Activated CD8-positive, alpha-beta memory T cell treated with anti-CD3 and anti-CD28 coated beads, Interleukin-2, amount 10 ng/mL, durations not matched to agents 7 days and 5 days (primary cell): ENCODE measurements around the gene PLAAT4. TPM values are rescaled to one million over a fixed set of nuclear protein-coding genes. Genes with fewer than 3 reads are reported as not detected.
"Not testable (repeated sequence)": the region's sequence is repeated elsewhere in the genome, so short reads cannot be mapped to it uniquely, and the experiment has no call there.

Source experiments
- ATAC-seq: fragments of 150-1000 bp; cut with Tn5 transposase; one replicate; pipeline ENCODE4 v1.10.0; 2021; ENCODE audit warnings: moderate library complexity
- CTCF ChIA-PET: fragments of 350-600 bp; sonication (Branson Sonifier 250); formaldehyde crosslinking; loops from one replicate; lab custom pipeline; 2021; ENCODE audit warnings: antibody characterized with exemption; lab: Charles Lee
- DNase-seq: peaks from one replicate; pipeline ENCODE4 v3.0.0-alpha.2; 2020
- H3K27ac Mint-ChIP-seq: one replicate; pipeline ENCODE4 v1.8.0; 2021; ENCODE audit warnings: mild to moderate bottlenecking, mixed read lengths
- H3K27me3 Mint-ChIP-seq: one replicate; pipeline ENCODE4 v1.8.0; 2021; ENCODE audit warnings: mixed read lengths
- H3K36me3 Mint-ChIP-seq: one replicate; pipeline ENCODE4 v1.8.0; 2021; ENCODE audit warnings: mild to moderate bottlenecking, mixed read lengths
- H3K4me1 Mint-ChIP-seq: one replicate; pipeline ENCODE4 v1.8.0; 2021; ENCODE audit warnings: mixed read lengths
- H3K4me3 Mint-ChIP-seq: one replicate; pipeline ENCODE4 v1.8.0; 2021; ENCODE audit warnings: mild to moderate bottlenecking, moderate library complexity, mixed read lengths
- H3K9me3 Mint-ChIP-seq: one replicate; pipeline ENCODE4 v1.8.0; 2022; ENCODE audit warnings: low read depth, mixed read lengths
- total RNA-seq, 2 experiments: library from RNA; stranded (reverse); gene quantifications; one replicate each; pipeline ENCODE4 v1.2.3, GENCODE V29; 2021

Gene PLAAT4
- total RNA-seq, 2 experiments from 2014 or later: 85.3 to 128 TPM

DNA sequence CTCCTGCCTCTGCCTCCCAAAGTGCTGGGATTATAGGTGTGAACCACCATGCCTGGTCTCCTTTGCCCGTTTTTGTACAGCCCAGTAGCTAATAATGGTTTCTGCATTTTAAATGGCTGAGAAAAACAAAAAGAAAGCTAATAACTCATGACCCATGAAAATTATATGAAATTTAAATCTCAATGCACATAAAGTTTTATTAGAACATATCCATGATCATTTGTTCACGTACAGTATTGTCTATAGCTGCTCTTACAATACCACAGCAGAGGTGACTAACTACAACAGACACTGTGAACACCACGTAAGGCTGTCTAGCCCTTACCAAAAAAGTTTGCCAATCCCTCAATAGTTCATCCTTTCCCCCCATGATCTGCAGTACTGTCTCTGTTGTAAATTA lies 33.0 kb downstream of the PLAAT4 start:
- CTCF ChIA-PET: no interaction called here
- Mint-ChIP-seq H3K4me1 (peaks cover 60% of the 10 kb centered on the region), H3K9me3 (no peaks in the 10 kb centered on the region), H3K27me3 (peaks cover 6% of the 10 kb centered on the region), H3K27ac (no peak overlapping the region), H3K36me3 (peaks cover 13% of the 10 kb centered on the region), H3K4me3 (no peak overlapping the region)
- DNase-seq (no peak), ATAC-seq (no peak)

DNA sequence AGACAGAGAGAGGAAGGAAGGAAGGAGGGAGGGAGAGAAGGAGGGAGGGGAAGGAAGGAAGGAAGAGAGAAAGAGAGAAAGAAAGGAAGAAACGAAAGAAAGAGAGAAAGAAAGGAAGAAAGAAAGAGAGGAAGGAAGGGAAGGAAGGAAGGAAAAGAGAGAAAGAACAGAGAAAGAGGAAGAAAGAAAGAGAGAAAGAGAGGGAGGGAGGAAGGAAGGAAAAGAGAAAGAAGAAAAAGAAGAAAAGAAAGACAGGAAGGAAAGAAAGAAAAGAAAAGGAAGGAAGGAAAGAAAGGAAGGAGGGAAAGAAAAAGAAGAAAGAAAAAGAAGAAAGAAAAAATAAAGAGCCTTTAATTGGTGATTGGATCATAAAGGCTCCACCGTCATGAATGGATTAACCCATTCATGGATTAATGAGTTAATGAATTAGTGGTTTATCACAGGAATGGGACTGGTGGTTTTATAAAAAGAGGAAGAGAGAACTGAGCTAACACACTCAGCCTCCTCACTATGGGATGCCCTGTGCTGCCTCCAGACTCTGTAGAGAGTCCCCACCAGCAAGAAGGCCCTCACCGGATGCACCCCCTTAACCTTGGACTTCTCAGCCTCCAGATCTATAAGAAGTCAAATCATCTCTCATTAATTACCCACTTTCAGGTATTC lies 35.5 kb downstream of the PLAAT4 start:
- H3K9me3 Mint-ChIP-seq: no peaks in the 10 kb centered on the region
- CTCF ChIA-PET: no interaction called here

DNA sequence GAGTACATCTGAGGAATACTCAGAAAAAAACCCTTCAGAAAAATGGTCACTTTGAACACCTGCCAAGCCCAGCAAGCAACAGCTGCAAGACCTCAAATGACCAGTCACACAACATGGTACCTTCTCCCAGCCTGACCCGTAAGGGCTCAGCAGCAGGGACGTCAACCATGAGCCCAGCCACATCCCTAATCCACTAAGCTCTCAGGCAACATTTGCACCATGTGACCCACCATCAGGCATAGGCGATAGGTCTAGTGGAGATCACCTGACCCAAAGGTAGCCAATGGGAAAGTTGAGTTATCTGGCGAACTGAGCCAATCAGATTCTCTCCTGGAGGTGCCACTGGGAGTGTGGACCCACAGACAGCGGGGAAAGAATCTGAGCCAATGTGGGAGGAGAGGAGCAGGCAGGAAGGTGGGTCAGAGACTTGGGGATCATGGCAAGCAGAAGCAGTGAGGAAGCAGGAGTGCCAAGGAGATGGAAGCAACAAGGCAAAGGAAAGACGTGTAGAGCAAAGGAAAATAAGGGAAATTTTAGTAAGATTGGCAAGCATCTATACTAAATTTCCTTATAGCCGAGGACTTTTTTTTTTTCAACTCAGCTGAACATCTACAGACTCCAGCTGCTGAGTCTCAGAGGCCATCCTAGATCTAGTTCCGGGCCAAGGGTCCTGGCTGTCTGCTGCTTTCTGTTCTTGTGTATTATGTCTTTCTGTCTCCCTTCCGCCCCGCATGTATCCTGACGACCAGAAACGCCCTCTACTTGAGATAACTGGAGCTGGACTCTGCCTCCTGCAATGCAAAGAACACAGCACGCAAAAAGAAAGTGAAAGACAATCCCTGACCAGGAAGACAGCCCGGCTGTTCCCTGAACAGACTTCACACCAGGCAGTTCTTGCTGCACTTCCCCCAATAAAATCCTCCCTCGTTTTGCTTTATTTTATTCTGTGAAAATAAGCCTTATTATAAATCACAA lies 37.6 kb downstream of the PLAAT4 start:
- peak; percentile 79 for DNase-seq
- Mint-ChIP-seq H3K4me1 (peaks cover 29% of the 10 kb centered on the region), H3K36me3 (peaks cover 27% of the 10 kb centered on the region), H3K4me3 (peak overlapping the region; percentile 73), H3K27ac (peak overlapping the region; percentile 84), H3K27me3 (peaks cover 6% of the 10 kb centered on the region), H3K9me3 (peaks cover 2% of the 10 kb centered on the region)
- CTCF ChIA-PET: interaction anchor here (0.5 to 1.7 kb wide), 10 partner anchors 8 to 98 kb away, joined by 3 to 12 read pairs (median 4); no protein-coding TSS in a partner anchor
- ATAC-seq: peak; percentile 96

More for the DNA sequence above, 35.5 kb downstream of the PLAAT4 start:
- Mint-ChIP-seq H3K27me3 (peaks cover 6% of the 10 kb centered on the region), H3K4me3 (no peak overlapping the region), H3K36me3 (peaks cover 16% of the 10 kb centered on the region), H3K27ac (no peak overlapping the region), H3K4me1 (peaks cover 43% of the 10 kb centered on the region)
- no peak for ATAC-seq
- no peak for DNase-seq

DNA sequence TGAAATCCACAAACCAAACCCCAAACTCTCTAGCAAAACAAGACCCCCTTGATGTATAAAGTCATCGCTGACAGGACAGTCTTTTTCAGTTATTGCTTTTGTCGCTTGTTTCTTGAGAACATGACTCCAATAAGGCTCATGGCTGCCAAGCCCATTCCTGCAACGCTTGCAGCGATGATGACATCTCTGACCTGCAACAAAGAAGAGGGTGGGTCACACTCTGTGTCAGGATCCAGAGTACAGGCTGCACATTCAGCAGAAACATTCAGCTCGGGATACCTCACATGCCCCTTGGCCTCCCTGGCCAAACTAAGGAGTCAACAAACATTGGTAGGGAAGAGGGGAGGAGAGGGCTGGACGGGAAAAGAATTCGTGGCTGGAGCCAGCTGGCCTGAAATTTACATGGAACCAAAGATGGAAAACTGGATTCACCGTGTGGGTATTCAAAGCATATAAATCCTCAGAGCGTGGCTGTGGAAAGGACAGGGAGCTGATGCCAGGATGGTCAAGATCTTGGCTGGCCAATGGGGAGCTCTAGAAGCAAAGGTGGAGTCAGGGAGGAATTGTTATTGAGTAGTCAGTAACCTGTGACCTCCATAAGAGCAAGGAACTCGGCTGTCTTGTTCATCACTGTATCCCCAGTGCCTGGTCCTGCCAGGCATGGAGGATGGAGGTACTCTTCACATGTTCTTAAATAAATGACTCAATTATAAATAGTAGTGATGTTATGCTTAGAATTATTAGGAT lies 38.4 kb downstream of the PLAAT4 start:
- H3K9me3 Mint-ChIP-seq: peaks cover 2% of the 10 kb centered on the region
- peaks cover 5% of the 10 kb centered on the region for H3K27me3 Mint-ChIP-seq
- CTCF ChIA-PET: interaction anchor here (0.9 to 1.7 kb wide), 7 partner anchors 7 to 47 kb away, joined by 3 to 12 read pairs (median 4); no protein-coding TSS in a partner anchor
- H3K4me3 Mint-ChIP-seq: peak overlapping the region; percentile 73
- peak overlapping the region; percentile 84 for H3K27ac Mint-ChIP-seq
- DNase-seq (no peak), ATAC-seq (no peak)
- H3K36me3 Mint-ChIP-seq: peaks cover 32% of the 10 kb centered on the region
- peaks cover 29% of the 10 kb centered on the region for H3K4me1 Mint-ChIP-seq

DNA sequence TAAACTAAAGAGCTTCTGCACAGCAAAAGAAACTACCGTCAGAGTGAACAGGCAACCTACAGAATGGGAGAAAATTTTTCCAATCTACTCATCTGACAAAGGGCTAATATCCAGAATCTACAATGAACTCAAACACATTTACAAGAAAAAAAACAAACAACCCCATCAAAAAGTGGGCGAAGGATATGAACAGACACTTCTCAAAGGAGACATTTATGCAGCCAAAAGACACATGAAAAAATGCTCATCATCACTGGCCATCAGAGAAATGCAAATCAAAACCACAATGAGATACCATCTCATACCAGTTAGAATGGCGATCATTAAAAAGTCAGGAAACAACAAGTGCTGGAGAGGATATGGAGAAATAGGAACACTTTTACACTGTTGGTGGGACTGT lies 42.3 kb downstream of the PLAAT4 start:
- H3K4me3 Mint-ChIP-seq, ATAC-seq, CTCF ChIA-PET, H3K27me3 Mint-ChIP-seq, DNase-seq, H3K27ac Mint-ChIP-seq: not testable (repeated sequence)
- peaks cover 10% of the 10 kb centered on the region for H3K9me3 Mint-ChIP-seq
- H3K4me1 Mint-ChIP-seq: peaks cover 38% of the 10 kb centered on the region
- H3K36me3 Mint-ChIP-seq: peaks cover 52% of the 10 kb centered on the region

DNA sequence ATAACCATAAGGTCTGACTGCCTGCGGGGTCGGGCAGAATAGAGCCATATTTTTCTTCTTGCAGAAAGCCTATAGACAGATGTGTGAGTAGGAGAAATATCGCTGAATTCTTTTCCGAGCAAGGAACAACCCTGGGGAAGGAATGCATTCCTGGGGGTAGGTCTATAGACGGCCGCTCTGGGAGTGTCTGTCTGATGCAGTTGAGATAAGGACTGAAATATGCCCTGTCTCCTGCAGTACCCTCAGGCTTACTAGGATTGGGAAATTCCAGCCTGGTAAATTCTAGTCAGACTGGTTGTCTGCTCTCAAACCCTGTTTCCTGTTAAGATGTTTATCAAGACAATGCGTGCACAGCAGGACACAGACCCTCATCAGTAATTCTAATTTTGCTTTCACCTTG lies 44.6 kb downstream of the PLAAT4 start:
- H3K4me3 Mint-ChIP-seq, CTCF ChIA-PET, DNase-seq, H3K27me3 Mint-ChIP-seq, ATAC-seq, H3K27ac Mint-ChIP-seq: not testable (repeated sequence)
- peaks cover 23% of the 10 kb centered on the region for H3K4me1 Mint-ChIP-seq
- H3K9me3 Mint-ChIP-seq: peaks cover 10% of the 10 kb centered on the region
- H3K36me3 Mint-ChIP-seq: peaks cover 52% of the 10 kb centered on the region

DNA sequence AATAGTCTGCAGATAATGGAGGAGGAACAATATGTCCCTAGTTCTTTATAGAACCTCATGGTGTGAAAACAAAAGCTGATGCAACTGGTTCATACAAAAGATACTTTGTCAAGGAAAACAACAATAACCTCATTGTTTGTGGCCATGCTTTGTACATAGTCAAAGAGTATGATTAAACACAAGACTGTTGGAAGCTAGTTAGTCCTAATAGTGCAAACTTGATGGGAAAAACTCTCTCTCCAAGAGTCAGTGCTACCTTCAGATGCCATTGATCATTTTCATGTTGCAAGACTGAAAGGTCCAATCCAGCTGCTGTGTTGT lies 46.7 kb downstream of the PLAAT4 start:
- H3K9me3 Mint-ChIP-seq: peaks cover 8% of the 10 kb centered on the region
- H3K36me3 Mint-ChIP-seq: peaks cover 47% of the 10 kb centered on the region
- H3K4me1 Mint-ChIP-seq: peaks cover 23% of the 10 kb centered on the region
- DNase-seq (no peak), ATAC-seq (no peak)
- no peak overlapping the region for H3K4me3 Mint-ChIP-seq
- H3K27me3 Mint-ChIP-seq: no peaks in the 10 kb centered on the region
- peak overlapping the region; percentile 40 for H3K27ac Mint-ChIP-seq
- CTCF ChIA-PET: interaction anchor here (1.2 to 1.5 kb wide), 3 partner anchors 49 to 105 kb away, joined by 3 to 4 read pairs (median 3); no protein-coding TSS in a partner anchor

DNA sequence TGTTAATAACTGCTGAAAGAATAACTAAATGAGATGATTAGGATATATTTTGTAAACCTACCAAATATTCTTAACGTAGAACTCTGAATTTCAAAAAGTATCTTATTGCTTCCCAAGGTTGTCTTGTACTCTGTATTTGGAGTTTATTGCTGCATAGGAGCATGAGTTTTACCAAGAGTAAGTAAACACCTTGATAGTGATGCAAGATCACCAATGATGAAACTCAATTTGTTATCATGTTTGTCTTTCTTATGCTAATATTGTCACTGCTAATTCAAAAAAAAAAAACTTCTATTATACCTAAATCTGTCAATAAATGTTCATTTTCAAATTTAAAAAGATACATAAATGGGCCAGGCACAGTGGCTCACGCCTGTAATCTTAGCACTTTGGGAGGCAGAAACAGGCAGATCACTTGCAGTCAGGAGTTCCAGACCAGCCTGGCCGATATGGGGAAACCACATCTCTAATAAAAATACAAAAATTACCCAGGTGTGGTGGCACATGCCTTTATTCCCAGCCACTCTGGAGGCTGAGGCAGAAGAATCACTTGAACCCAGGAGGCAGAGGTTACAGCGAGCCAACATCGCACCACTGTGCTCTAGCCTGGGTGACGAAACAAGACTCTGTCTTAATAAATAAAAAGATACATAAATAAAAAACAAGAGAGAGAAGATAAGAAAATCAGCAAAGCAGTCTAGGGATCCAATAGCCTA lies 50.0 kb downstream of the PLAAT4 start:
- Mint-ChIP-seq H3K27ac (no peak overlapping the region), H3K36me3 (peaks cover 30% of the 10 kb centered on the region), H3K9me3 (no peaks in the 10 kb centered on the region), H3K4me1 (peaks cover 20% of the 10 kb centered on the region), H3K4me3 (no peak overlapping the region), H3K27me3 (no peaks in the 10 kb centered on the region)
- DNase-seq (no peak), ATAC-seq (no peak)
- CTCF ChIA-PET: no interaction called here

DNA sequence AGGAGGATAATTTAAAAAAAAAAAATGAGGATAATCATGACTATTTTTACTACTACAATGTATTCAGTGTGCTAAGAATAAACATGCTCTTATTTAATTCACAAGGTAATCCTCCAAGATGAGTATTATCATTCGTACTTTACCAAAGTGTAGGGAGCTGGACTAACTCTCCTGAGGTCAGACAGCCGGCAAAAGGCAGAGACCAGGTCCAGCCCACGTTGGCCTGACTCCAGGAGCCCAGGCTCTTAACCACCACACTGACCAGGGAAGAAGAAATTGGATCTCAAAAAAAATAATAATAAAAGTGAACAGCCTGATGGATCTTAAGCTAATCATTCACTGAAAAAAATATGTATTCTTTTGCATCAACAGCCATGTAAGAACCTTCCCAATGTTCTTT lies 52.4 kb downstream of the PLAAT4 start:
- Mint-ChIP-seq H3K4me3 (no peak overlapping the region), H3K9me3 (no peaks in the 10 kb centered on the region), H3K27ac (no peak overlapping the region), H3K27me3 (no peaks in the 10 kb centered on the region), H3K36me3 (peaks cover 16% of the 10 kb centered on the region), H3K4me1 (no peaks in the 10 kb centered on the region)
- no peak for ATAC-seq
- no peak for DNase-seq
- CTCF ChIA-PET: interaction anchor here (0.9 to 1.4 kb wide), 2 partner anchors 25 kb away, joined by 3 read pairs; no protein-coding TSS in a partner anchor

DNA sequence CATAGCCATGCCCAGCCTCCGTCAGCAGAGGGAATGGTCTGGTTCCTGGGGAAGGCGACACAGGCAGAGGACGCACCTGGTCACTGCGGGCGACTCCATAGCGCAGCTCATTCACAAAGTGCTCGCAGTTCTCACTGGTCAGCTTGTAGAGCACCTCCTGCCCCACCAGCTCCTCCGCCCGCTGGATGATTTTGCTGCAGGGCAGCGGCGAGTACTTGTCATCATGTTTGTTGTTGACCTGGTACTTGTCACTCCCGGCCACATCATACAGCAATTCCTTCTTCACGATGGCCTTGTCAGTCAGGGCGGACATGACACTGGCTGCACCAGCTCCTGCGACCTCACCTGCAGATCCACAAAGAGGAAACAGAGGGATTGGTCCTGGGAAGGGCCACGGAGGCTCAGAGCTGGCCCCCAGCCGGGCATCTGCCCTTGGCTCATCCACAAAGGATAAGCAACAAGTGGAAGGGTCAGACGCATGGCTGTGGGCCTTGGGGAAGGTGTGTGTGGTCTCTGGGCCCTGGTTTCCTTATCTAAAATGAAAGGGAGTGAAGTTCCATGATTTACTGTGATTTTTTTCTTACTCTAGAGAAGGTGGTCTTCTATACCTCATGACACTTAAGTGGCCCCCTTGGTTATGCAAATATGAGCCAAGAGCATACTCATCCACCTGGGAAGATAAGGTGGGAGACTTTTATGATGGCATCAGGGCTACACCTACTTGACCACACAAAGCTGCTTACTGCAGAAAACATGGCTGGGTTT lies 53.6 kb downstream of the PLAAT4 start:
- H3K9me3 Mint-ChIP-seq: no peaks in the 10 kb centered on the region
- no peaks in the 10 kb centered on the region for H3K27me3 Mint-ChIP-seq
- ATAC-seq (no peak), DNase-seq (no peak)
- no peaks in the 10 kb centered on the region for H3K4me1 Mint-ChIP-seq
- no peak overlapping the region for H3K27ac Mint-ChIP-seq
- CTCF ChIA-PET: interaction anchor here (0.7 to 1.4 kb wide), 2 partner anchors 23 to 111 kb away, joined by 3 to 4 read pairs; no protein-coding TSS in a partner anchor
- no peak overlapping the region for H3K4me3 Mint-ChIP-seq
- peaks cover 15% of the 10 kb centered on the region for H3K36me3 Mint-ChIP-seq

DNA sequence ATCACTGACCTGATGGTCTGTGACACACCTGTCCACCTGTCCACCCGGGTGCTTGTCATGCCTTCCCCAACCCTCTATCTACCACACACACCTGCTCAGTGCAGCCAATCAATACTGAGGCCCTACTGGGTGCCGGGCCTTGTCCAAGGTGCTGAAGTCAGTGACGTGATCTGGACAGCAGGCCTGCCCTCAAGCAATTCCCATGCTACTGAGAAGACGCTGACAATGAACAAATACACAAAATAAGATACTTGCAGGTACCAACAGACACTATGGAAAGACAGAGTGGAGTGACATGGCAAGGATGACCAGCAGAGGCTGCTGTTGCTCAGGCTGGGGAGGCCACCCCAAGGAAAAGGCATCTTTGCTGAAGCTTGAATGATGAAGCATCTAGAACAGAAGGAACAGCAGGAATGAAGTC lies 56.4 kb downstream of the PLAAT4 start:
- DNase-seq (no peak), ATAC-seq (peak; percentile 16)
- no peak overlapping the region for H3K27ac Mint-ChIP-seq
- CTCF ChIA-PET: no interaction called here
- peaks cover 5% of the 10 kb centered on the region for H3K36me3 Mint-ChIP-seq
- no peaks in the 10 kb centered on the region for H3K27me3 Mint-ChIP-seq
- H3K4me3 Mint-ChIP-seq: no peak overlapping the region
- H3K9me3 Mint-ChIP-seq: no peaks in the 10 kb centered on the region
- no peaks in the 10 kb centered on the region for H3K4me1 Mint-ChIP-seq

DNA sequence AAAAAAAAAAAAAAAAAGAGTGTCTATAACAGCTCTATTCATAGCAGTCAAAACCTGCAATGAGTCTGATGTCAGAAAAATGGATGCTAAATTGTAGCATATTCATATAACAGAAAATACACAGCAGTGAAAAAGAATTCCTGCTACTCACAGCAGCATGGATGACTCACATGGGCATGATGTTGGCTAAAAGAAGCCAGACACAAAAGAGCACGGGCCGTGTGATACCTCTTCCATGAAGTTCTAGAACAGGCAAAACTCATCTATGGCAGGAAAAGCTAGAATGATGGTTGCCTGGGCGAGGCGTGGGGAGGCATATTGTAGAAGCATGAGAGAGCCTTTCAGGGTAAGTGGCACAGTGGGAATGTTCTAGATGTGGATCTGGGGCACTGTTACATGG lies 58.7 kb downstream of the PLAAT4 start:
- no peak for ATAC-seq
- Mint-ChIP-seq H3K27me3 (no peaks in the 10 kb centered on the region), H3K9me3 (no peaks in the 10 kb centered on the region), H3K27ac (no peak overlapping the region), H3K4me1 (no peaks in the 10 kb centered on the region), H3K4me3 (no peak overlapping the region), H3K36me3 (no peaks in the 10 kb centered on the region)
- CTCF ChIA-PET: no interaction called here
- DNase-seq: no peak
